MM.1S (cell line): ENCODE measurements around the gene POPDC2.

ENCODE experiments used
- DNase-seq: peaks from one replicate; pipeline ENCODE4 v3.0.0-alpha.2; 2015
- H2AFZ ChIP-seq: fragments of 300-600 bp; sonication (generic); 2 replicates; pipeline ENCODE4 v1.6.0; 2016; ENCODE audit warnings: antibody characterized with exemption, low read length
- H3F3A ChIP-seq: fragments of 300-600 bp; sonication (generic); 2 replicates; pipeline ENCODE4 v1.6.1; 2016; ENCODE audit warnings: mild to moderate bottlenecking, antibody characterized with exemption, low read length, moderate library complexity, mixed read lengths; ENCODE audit not compliant: insufficient read depth
- H3K27ac ChIP-seq: fragments of 300-600 bp; sonication (generic); 2 replicates; pipeline ENCODE4 v1.5.1; 2016; ENCODE audit warnings: mild to moderate bottlenecking, low read length
- H3K27me3 ChIP-seq: fragments of 300-600 bp; sonication (generic); replicated peaks from 2 replicates; pipeline ENCODE4 v1.6.0; 2016; ENCODE audit warnings: low read length; ENCODE audit not compliant: insufficient read depth
- H3K36me3 ChIP-seq: fragments of 300-600 bp; sonication (generic); replicated peaks from 2 replicates; pipeline ENCODE4 v1.6.1; 2016; ENCODE audit warnings: mild to moderate bottlenecking, low read length, mixed read lengths; ENCODE audit not compliant: insufficient read depth
- H3K4me1 ChIP-seq: fragments of 300-600 bp; sonication (generic); 2 replicates; pipeline ENCODE4 v1.6.1; 2016; ENCODE audit warnings: low read length, mixed read lengths
- H3K4me2 ChIP-seq: fragments of 300-600 bp; sonication (generic); 2 replicates; pipeline ENCODE4 v1.6.0; 2016; ENCODE audit warnings: low read depth, low read length
- H3K4me3 ChIP-seq: fragments of 300-600 bp; sonication (generic); 2 replicates; pipeline ENCODE4 v1.5.1; 2016; ENCODE audit warnings: low read length, mixed read lengths
- H3K79me2 ChIP-seq: fragments of 300-600 bp; sonication (generic); 2 replicates; pipeline ENCODE4 v1.6.1; 2016; ENCODE audit warnings: mixed run types, low read length, mixed read lengths
- H3K9ac ChIP-seq: fragments of 300-600 bp; sonication (generic); 2 replicates; pipeline ENCODE4 v1.6.1; 2016; ENCODE audit warnings: low read length, mixed read lengths
- H3K9me2 ChIP-seq: fragments of 300-600 bp; sonication (generic); replicated peaks from 2 replicates; pipeline ENCODE4 v1.6.1; 2016; ENCODE audit warnings: mild to moderate bottlenecking, low read length, mixed read lengths; ENCODE audit not compliant: insufficient read depth
- H3K9me3 ChIP-seq: fragments of 300-600 bp; sonication (generic); replicated peaks from 2 replicates; pipeline ENCODE4 v1.6.1; 2016; ENCODE audit warnings: mild to moderate bottlenecking, low read length, mixed read lengths; ENCODE audit not compliant: insufficient read depth
- H4K20me1 ChIP-seq: fragments of 300-600 bp; sonication (generic); 2 replicates; pipeline ENCODE4 v1.6.1; 2016; ENCODE audit warnings: mild to moderate bottlenecking, low read length, moderate library complexity, mixed read lengths; ENCODE audit not compliant: insufficient read depth
- EZH2 ChIP-seq: fragments of 300-600 bp; sonication (generic); optimal IDR thresholded peaks from 2 replicates; pipeline ENCODE3; 2017; ENCODE audit warnings: low read depth, mild to moderate bottlenecking, antibody characterized with exemption, low read length, mixed read lengths
- EZH2phosphoT487 ChIP-seq: fragments of 300-600 bp; sonication (generic); IDR thresholded peaks from 2 replicates; pipeline ENCODE4 v1.6.1; 2018; ENCODE audit warnings: antibody characterized with exemption, low read length
- TF ChIP-seq, protein P1 (sequence below): fragments of 300-600 bp; sonication (generic); IDR thresholded peaks from 2 replicates; pipeline ENCODE4 v1.5.1; 2016; ENCODE audit warnings: antibody characterized with exemption, low read length, mixed read lengths

The POPDC2 gene

GRCh38 chr3:119602676-119603075 is 57.7 kb downstream of the POPDC2 start:
- no peaks in the 10 kb centered on the region for H3K36me3 ChIP-seq

DNA sequence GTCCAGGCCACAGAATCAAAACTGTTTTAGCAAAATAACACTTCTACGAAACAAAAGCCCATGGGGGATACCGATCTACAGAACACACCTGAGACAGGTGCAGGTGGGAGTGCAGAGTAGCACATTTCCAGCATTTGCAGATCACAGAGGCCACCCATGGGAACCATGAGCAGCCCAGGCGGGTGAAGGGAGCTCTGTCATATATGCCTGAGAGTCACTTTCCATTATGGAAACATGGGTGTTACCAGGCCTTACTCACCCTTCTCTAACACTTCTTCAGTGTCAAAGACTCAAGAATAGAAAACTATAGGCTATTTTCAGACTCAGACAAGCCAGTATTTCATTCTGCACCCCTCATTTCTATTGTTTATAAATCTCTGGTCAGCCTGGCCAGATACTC is 59.2 kb downstream of the POPDC2 start:
- H3K4me1 ChIP-seq = peaks cover 4% of the 10 kb centered on the region; the same call in 1 of the 2 replicates
- H3K4me3 ChIP-seq = no peak overlapping the region
- H3K9me3 ChIP-seq = no peaks in the 10 kb centered on the region
- TF ChIP-seq EZH2 (no peak), EZH2phosphoT487 (no peak)
- TF ChIP-seq, protein P1, sequence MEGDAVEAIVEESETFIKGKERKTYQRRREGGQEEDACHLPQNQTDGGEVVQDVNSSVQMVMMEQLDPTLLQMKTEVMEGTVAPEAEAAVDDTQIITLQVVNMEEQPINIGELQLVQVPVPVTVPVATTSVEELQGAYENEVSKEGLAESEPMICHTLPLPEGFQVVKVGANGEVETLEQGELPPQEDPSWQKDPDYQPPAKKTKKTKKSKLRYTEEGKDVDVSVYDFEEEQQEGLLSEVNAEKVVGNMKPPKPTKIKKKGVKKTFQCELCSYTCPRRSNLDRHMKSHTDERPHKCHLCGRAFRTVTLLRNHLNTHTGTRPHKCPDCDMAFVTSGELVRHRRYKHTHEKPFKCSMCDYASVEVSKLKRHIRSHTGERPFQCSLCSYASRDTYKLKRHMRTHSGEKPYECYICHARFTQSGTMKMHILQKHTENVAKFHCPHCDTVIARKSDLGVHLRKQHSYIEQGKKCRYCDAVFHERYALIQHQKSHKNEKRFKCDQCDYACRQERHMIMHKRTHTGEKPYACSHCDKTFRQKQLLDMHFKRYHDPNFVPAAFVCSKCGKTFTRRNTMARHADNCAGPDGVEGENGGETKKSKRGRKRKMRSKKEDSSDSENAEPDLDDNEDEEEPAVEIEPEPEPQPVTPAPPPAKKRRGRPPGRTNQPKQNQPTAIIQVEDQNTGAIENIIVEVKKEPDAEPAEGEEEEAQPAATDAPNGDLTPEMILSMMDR = no peak
- no peaks in the 10 kb centered on the region for H3K36me3 ChIP-seq
- H3K4me2 ChIP-seq = no peak overlapping the region
- no peak overlapping the region for H3K9ac ChIP-seq
- no peaks in the 10 kb centered on the region for H3K79me2 ChIP-seq
- H3K27ac ChIP-seq = no peak overlapping the region
- no peaks in the 10 kb centered on the region for H3K9me2 ChIP-seq
- H3F3A ChIP-seq = no peaks in the 10 kb centered on the region
- no peak for DNase-seq
- H4K20me1 ChIP-seq = no peaks in the 10 kb centered on the region
- H2AFZ ChIP-seq = no peak overlapping the region
- H3K27me3 ChIP-seq = no peaks in the 10 kb centered on the region

More at GRCh38 chr3:119602676-119603075, 57.7 kb downstream of the POPDC2 start:
- Histone ChIP-seq H3K4me2 (no peak overlapping the region), H3K9me2 (no peaks in the 10 kb centered on the region), H3K9me3 (no peaks in the 10 kb centered on the region), H4K20me1 (no peaks in the 10 kb centered on the region), H3K79me2 (no peaks in the 10 kb centered on the region), H3K4me3 (no peak overlapping the region), H3F3A (no peaks in the 10 kb centered on the region), H3K27ac (no peak overlapping the region), H2AFZ (no peak overlapping the region), H3K27me3 (no peaks in the 10 kb centered on the region), H3K4me1 (no peaks in the 10 kb centered on the region), H3K9ac (no peak overlapping the region)
- no peak for DNase-seq
- TF ChIP-seq EZH2 (no peak), EZH2phosphoT487 (no peak)
- TF ChIP-seq, protein P1 = no peak

DNA sequence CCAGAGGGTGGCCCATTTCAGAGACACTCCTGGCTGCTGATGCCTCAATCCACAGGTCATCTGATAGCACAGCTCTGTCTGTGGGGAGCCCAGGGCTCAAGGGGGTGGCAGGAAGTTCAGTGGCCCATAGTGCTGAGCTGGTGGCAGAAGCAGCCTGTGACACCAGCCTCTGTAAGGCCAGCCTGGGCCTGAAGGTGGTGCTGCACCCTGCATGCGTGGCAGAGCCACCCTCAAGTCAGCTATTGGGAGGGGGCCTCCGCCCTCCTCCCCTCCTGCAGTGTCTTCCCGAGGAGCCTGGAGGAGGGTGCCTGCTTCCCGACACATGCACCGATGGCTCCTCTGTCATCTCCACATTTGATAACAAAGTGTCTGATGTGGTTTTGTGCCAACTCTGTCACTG is 59.7 kb downstream of the POPDC2 start:
- Histone ChIP-seq H3K4me3 (no peak overlapping the region), H3K4me1 (peaks cover 8% of the 10 kb centered on the region; the same call in 1 of the 2 replicates), H3K4me2 (no peak overlapping the region), H3K9ac (no peak overlapping the region), H3K9me3 (no peaks in the 10 kb centered on the region), H2AFZ (no peak overlapping the region), H3K27ac (no peak overlapping the region), H4K20me1 (no peaks in the 10 kb centered on the region), H3K36me3 (no peaks in the 10 kb centered on the region), H3K27me3 (no peaks in the 10 kb centered on the region), H3K9me2 (no peaks in the 10 kb centered on the region), H3K79me2 (no peaks in the 10 kb centered on the region), H3F3A (no peaks in the 10 kb centered on the region)
- no peak for DNase-seq
- TF ChIP-seq, protein P1 = peak; percentile 26; the same call in 1 of the 2 replicates
- TF ChIP-seq EZH2phosphoT487 = no peak
